MCF 10A (cell line): ENCODE results near the gene IVNS1ABP. TPM values are rescaled to one million over a fixed set of nuclear protein-coding genes. Genes with fewer than 3 reads are reported as not detected.

Experiments
- BruUV-seq: library from RNA; stranded (reverse); fragments of 400-500 nt; replicated peaks from 2 replicates; lab custom pipeline; 2021; lab: Mats Ljungman, UMichigan
- CTCF ChIA-PET: fragments of 300-600 bp; sonication (Branson Sonifier 250); formaldehyde crosslinking; extraction: SDS; loops from one replicate; lab custom pipeline; 2021; ENCODE audit warnings: antibody characterized with exemption, inconsistent platforms; lab: Yijun Ruan, JAX
- POLR2A ChIA-PET: fragments of 300-600, 350-650 bp; sonication (Branson Sonifier 250); formaldehyde crosslinking; extraction: SDS; loops from one replicate; lab custom pipeline; 2020; ENCODE audit warnings: antibody characterized with exemption, inconsistent platforms; lab: Yijun Ruan, JAX
- DNase-seq: peaks from one replicate; pipeline ENCODE4 v3.0.0-alpha.2; 2018; ENCODE audit not compliant: unreplicated experiment
- H3K27ac Mint-ChIP-seq: one replicate; pipeline ENCODE4 v1.8.0; 2022; ENCODE audit warnings: mild to moderate bottlenecking, low read depth, mixed read lengths; ENCODE audit not compliant: unreplicated experiment
- H3K27me3 Mint-ChIP-seq: one replicate; pipeline ENCODE4 v1.8.0; 2022; ENCODE audit warnings: mixed read lengths; ENCODE audit not compliant: insufficient read depth, unreplicated experiment
- H3K36me3 Mint-ChIP-seq: one replicate; pipeline ENCODE4 v1.8.0; 2022; ENCODE audit warnings: mild to moderate bottlenecking, moderate library complexity, mixed read lengths; ENCODE audit not compliant: insufficient read depth, unreplicated experiment
- H3K4me1 Mint-ChIP-seq: one replicate; pipeline ENCODE4 v1.8.0; 2022; ENCODE audit warnings: mixed read lengths; ENCODE audit not compliant: insufficient read depth, unreplicated experiment
- H3K4me3 Mint-ChIP-seq: one replicate; pipeline ENCODE4 v1.8.0; 2022; ENCODE audit warnings: mild to moderate bottlenecking, moderate library complexity, mixed read lengths; ENCODE audit not compliant: unreplicated experiment
- H3K9me3 Mint-ChIP-seq: one replicate; pipeline ENCODE4 v1.8.0; 2022; ENCODE audit warnings: mixed read lengths; ENCODE audit not compliant: unreplicated experiment
- intact Hi-C: fragments of 100-400 bp; cut with micrococcal nuclease; formaldehyde crosslinking; loops from 2 replicates; pipeline ENCODE4 v1.14.1; 2022
- total RNA-seq: library from RNA; stranded (reverse); gene quantifications from 2 replicates; pipeline ENCODE4 v1.2.3, GENCODE V29; 2022
- TF ChIP-seq, protein P1 (sequence below): fragments of 200-600 bp; IDR thresholded peaks from one replicate; pipeline ENCODE4 v1.8.0; 2022; ENCODE audit warnings: antibody characterized with exemption, mild to moderate bottlenecking; ENCODE audit not compliant: unreplicated experiment

IVNS1ABP gene
- total RNA-seq, 1 experiment from 2014 or later, result 92.0 TPM

DNA sequence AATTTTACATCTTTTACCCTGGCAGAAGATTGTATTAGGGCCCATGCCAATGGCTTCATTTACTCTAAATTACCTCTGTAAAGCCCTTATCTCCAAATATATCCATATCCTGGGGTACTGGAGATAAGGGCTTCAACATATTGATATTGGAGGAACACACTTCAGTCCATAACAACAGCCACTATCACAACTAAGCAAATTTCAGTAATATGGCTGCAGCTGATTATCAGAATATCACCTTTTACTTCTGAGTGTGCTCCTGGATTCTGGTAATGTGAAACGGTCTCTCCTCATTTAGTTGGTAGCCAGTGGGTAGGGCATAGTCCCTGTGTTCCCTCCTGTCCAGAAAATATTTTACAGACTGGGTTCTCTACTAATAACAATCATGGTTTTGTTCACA, 53.3 kb downstream of the IVNS1ABP start:
- ChIA-PET CTCF (interaction anchor here (0.6 to 2.0 kb wide), 7 partner anchors 8 to 794 kb away, joined by 3 to 6 read pairs (median 4); no protein-coding TSS in a partner anchor), POLR2A (no interaction called here)
- no peak overlapping the region for H3K4me3 Mint-ChIP-seq
- H3K9me3 Mint-ChIP-seq, result no peaks in the 10 kb centered on the region
- no peak overlapping the region for H3K27ac Mint-ChIP-seq
- intact Hi-C loops, result no loop called here
- DNase-seq, result no peak
- no TSS peak for BruUV-seq
- no peaks in the 10 kb centered on the region for H3K4me1 Mint-ChIP-seq
- TF ChIP-seq, protein P1, sequence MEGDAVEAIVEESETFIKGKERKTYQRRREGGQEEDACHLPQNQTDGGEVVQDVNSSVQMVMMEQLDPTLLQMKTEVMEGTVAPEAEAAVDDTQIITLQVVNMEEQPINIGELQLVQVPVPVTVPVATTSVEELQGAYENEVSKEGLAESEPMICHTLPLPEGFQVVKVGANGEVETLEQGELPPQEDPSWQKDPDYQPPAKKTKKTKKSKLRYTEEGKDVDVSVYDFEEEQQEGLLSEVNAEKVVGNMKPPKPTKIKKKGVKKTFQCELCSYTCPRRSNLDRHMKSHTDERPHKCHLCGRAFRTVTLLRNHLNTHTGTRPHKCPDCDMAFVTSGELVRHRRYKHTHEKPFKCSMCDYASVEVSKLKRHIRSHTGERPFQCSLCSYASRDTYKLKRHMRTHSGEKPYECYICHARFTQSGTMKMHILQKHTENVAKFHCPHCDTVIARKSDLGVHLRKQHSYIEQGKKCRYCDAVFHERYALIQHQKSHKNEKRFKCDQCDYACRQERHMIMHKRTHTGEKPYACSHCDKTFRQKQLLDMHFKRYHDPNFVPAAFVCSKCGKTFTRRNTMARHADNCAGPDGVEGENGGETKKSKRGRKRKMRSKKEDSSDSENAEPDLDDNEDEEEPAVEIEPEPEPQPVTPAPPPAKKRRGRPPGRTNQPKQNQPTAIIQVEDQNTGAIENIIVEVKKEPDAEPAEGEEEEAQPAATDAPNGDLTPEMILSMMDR, result no peak
- no peaks in the 10 kb centered on the region for H3K36me3 Mint-ChIP-seq
- no peaks in the 10 kb centered on the region for H3K27me3 Mint-ChIP-seq

DNA sequence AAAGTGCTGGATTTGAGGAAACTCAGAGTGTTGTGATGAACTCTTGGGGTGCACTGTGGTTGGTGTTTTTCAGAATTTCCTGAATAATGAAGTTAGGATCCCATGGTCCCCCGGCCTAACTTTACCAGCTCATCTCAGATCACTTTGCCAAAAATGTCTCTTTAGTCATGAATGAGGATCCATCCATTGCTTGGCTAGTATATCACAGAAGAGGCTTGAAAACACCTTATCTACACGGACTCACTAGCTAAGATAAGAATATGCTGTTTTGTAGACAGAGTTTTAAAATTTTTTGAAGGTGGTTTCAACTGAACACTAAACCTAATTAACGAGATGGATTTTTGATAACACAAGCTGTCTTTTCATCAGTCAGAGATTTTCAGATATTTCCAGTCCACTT, 53.8 kb downstream of the IVNS1ABP start:
- Mint-ChIP-seq H3K36me3 (no peaks in the 10 kb centered on the region), H3K4me3 (no peak overlapping the region), H3K9me3 (no peaks in the 10 kb centered on the region), H3K27me3 (no peaks in the 10 kb centered on the region), H3K27ac (no peak overlapping the region), H3K4me1 (no peaks in the 10 kb centered on the region)
- intact Hi-C loops, result no loop called here
- TF ChIP-seq, protein P1, result no peak
- POLR2A ChIA-PET, result no interaction called here
- DNase-seq, result no peak
- CTCF ChIA-PET, result interaction anchor here (0.6 to 1.2 kb wide), 6 partner anchors 9 to 795 kb away, joined by 3 to 5 read pairs (median 3); no protein-coding TSS in a partner anchor
- no TSS peak for BruUV-seq

DNA sequence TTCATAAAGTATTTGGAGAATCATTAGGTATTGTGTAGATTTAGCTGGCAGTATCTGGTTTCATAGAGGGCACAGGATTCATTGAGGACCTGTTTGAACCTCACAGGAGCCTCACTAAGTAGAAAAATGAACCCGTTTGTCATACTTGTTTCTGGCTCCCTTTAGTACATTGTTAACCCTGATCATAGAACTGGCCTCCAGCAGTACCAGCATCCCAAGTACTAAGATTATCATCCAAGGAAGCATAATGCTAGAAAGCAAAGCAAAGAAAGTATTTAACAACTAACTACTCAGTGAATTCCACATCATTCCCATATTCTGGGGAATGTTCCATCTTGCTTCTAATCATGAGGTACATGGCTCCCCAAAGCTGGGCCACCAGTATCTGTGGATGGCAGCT, 54.9 kb downstream of the IVNS1ABP start:
- intact Hi-C loops, result no loop called here
- H3K36me3 Mint-ChIP-seq, result no peaks in the 10 kb centered on the region
- H3K4me1 Mint-ChIP-seq, result no peaks in the 10 kb centered on the region
- CTCF ChIA-PET, result no interaction called here
- H3K27ac Mint-ChIP-seq, result no peak overlapping the region
- no peak overlapping the region for H3K4me3 Mint-ChIP-seq
- TF ChIP-seq, protein P1, result no peak
- no peaks in the 10 kb centered on the region for H3K27me3 Mint-ChIP-seq
- POLR2A ChIA-PET, result no interaction called here
- DNase-seq, result no peak
- H3K9me3 Mint-ChIP-seq, result no peaks in the 10 kb centered on the region
- BruUV-seq, result no TSS peak

DNA sequence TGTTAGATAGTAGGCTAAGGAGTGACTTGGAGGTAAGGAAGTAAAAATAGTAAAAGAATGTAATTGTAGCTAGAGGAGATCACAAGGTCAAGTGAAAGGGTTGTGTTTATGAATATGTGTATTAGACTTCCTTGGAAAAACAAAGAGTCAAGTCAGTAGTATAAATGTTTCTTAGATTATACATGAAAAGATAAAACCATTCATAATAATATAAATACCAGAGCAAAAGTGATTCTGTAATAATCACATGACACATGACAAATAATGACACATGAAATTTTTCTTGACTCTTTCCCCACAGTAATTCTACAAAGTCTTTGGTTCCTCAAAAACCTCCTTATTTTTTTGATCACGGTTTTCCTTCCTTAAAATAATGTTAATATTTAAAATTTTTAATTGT, 56.4 kb downstream of the IVNS1ABP start:
- TF ChIP-seq, protein P1, result no peak
- intact Hi-C loops, result no loop called here
- ChIA-PET CTCF (no interaction called here), POLR2A (no interaction called here)
- Mint-ChIP-seq H3K27me3 (no peaks in the 10 kb centered on the region), H3K4me3 (no peak overlapping the region), H3K36me3 (no peaks in the 10 kb centered on the region), H3K27ac (no peak overlapping the region), H3K9me3 (no peaks in the 10 kb centered on the region), H3K4me1 (no peaks in the 10 kb centered on the region)
- BruUV-seq, result no TSS peak
- DNase-seq, result no peak
